ENCODE data around the gene CST6.

Gene CST6

GRCh38 chr11:66048547-66049323 lies 36.9 kb downstream of the CST6 start, which contains the start of gene GAL3ST3:
GAL3ST3 (minus strand) TSS chr11:66049161; CDS start chr11:66045415, 3,746 bp downstream.
- DNase-seq: no peak

- no peak for DNase-seq
Observed at GRCh38 chr11:66050581-66051231, 38.9 kb downstream of the CST6 start.

DNA sequence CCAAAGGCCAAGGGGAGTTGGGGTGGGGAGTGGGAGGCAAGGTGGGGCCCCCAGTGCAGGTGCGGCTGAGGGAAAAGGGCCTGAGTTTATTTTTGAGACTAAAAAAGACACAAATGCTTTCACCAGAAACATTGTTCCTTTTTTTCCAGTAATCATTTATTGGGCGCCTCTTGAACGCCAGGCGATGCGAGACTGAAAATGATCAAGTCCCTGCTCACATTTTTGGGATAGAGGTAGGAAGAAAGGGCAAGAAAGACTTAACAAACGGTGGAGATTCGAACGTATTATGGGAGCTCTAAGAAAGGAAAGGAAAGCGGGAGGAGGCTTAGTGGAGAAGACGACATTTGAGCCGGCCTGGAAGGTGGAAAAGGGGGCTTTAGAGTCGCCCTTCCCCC lies 39.6 kb downstream of the CST6 start:
- DNase-seq: peak; percentile 30

GRCh38 chr11:66051766-66052663 lies 40.2 kb downstream of the CST6 start, which contains the start of gene SF3B2:
SF3B2 (plus strand) TSS chr11:66052364; CDS start chr11:66052385, 21 bp downstream.
- peak; percentile 100 for DNase-seq

- DNase-seq: no peak
Observed at GRCh38 chr11:66052664-66052982, 40.8 kb downstream of the CST6 start.

DNA sequence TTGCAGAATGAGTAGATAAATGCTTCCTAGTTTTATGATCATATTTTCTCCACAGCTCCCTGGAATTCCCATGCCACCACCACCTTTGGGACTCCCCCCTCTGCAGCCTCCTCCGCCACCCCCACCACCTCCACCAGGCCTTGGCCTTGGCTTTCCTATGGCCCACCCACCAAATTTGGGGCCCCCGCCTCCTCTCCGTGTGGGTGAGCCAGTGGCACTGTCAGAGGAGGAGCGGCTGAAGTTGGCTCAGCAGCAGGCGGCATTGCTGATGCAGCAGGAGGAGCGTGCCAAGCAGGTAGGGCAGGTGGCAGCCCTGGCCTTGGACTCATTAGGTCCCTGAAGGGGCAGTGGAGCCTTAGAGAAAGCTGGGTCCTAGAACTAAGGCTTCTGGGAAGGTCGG lies 43.2 kb downstream of the CST6 start:
- no peak for DNase-seq

- no peak for DNase-seq
Observed at GRCh38 chr11:66056501-66056900, 44.7 kb downstream of the CST6 start.

GRCh38 chr11:66059966-66060680 lies 48.3 kb downstream of the CST6 start:
- DNase-seq: no peak

- no peak for DNase-seq
Observed at GRCh38 chr11:66061268-66061667, 49.5 kb downstream of the CST6 start.

- DNase-seq: no peak
Observed at GRCh38 chr11:66062408-66062807, 50.6 kb downstream of the CST6 start.
